HG03060 (cell line): ENCODE measurements around the gene GCNT3.

ENCODE experiments used
- ATAC-seq: cut with Tn5 transposase; IDR thresholded peaks from one replicate; pipeline ENCODE4 v1.9.1; 2021; ENCODE audit warnings: low read depth, moderate number of reproducible peaks; ENCODE audit not compliant: unreplicated experiment

The GCNT3 gene

GRCh38 chr15:59611276-59612260, at the start of gene GCNT3:
GCNT3 (plus strand) TSS chr15:59611783; CDS start chr15:59618239, 6,456 bp downstream.
- ATAC-seq = no peak

GRCh38 chr15:59562448-59563186, 49.0 kb upstream of the GCNT3 start:
- ATAC-seq = no peak

GRCh38 chr15:59565299-59565698, 46.3 kb upstream of the GCNT3 start:
- ATAC-seq = no peak

- ATAC-seq = no peak
These were observed 44.3 kb upstream of the GCNT3 start for GRCh38 chr15:59567324-59567723.

GRCh38 chr15:59569477-59569876, 42.1 kb upstream of the GCNT3 start:
- no peak for ATAC-seq

- no peak for ATAC-seq
These were observed 41.3 kb upstream of the GCNT3 start for GRCh38 chr15:59570315-59570714.

GRCh38 chr15:59571606-59572005, 40.0 kb upstream of the GCNT3 start:
- ATAC-seq = no peak

GRCh38 chr15:59583088-59583487, 28.5 kb upstream of the GCNT3 start:
- no peak for ATAC-seq

- ATAC-seq = no peak
These were observed 24.3 kb upstream of the GCNT3 start for GRCh38 chr15:59587085-59587826.

- peak; percentile 57 for ATAC-seq
These were observed 21.6 kb upstream of the GCNT3 start for GRCh38 chr15:59590027-59590426.

- no peak for ATAC-seq
These were observed 20.2 kb upstream of the GCNT3 start for GRCh38 chr15:59591356-59591755.

GRCh38 chr15:59594493-59594942, 17.1 kb upstream of the GCNT3 start:
- no peak for ATAC-seq

GRCh38 chr15:59594991-59595390, 16.6 kb upstream of the GCNT3 start:
- no peak for ATAC-seq

- no peak for ATAC-seq
These were observed 16.1 kb upstream of the GCNT3 start for GRCh38 chr15:59595434-59595915.

- ATAC-seq = no peak
These were observed 14.9 kb upstream of the GCNT3 start for GRCh38 chr15:59596640-59597039.

- no peak for ATAC-seq
These were observed 13.1 kb upstream of the GCNT3 start for GRCh38 chr15:59598461-59598860.

- no peak for ATAC-seq
These were observed 5.6 kb upstream of the GCNT3 start for GRCh38 chr15:59605994-59606393.

GRCh38 chr15:59609730-59610712, 1.6 kb upstream of the GCNT3 start:
- no peak for ATAC-seq

GRCh38 chr15:59614153-59614552, 2.6 kb downstream of the GCNT3 start:
- no peak for ATAC-seq
